Naive thymus-derived CD4-positive, alpha-beta T cell (primary cell): ENCODE measurements around the gene FGF1. TPM values are rescaled to one million over a fixed set of nuclear protein-coding genes. Genes with fewer than 3 reads are reported as not detected.
A peak's percentile ranks its signal among the peaks of the same experiment; 100 is the strongest.

ENCODE experiments used
- ATAC-seq: fragments of 150-1000 bp; cut with Tn5 transposase; 2 replicates; pipeline ENCODE4 v1.10.0; 2021; ENCODE audit warnings: mild to moderate bottlenecking, moderate library complexity
- CTCF ChIA-PET: fragments of 350-600 bp; sonication (Branson Sonifier 250); formaldehyde crosslinking; loops from one replicate; lab custom pipeline; 2021; ENCODE audit warnings: antibody characterized with exemption; lab: Charles Lee
- POLR2A ChIA-PET: fragments of 350-600 bp; sonication (Branson Sonifier 250); formaldehyde crosslinking; loops from one replicate; lab custom pipeline; 2021; ENCODE audit warnings: antibody characterized with exemption, inconsistent platforms; lab: Charles Lee
- DNase-seq, 9 donors: peaks; one replicate each; pipeline versions ENCODE4 v3.0.0 to v3.0.0-alpha.2; 2020 to 2022; ENCODE audit warnings: mixed read lengths in 1 of 9
- H3K27ac ChIP-seq: one replicate; pipeline ENCODE4 v1.7.0; 2013; ENCODE audit warnings: mild to moderate bottlenecking, low read depth, low read length, moderate library complexity
- H3K27me3 ChIP-seq, 2 donors: one replicate each; pipeline ENCODE4 v1.7.0; 2013; ENCODE audit warnings: low read length in 2 of 2, mild to moderate bottlenecking in 2 of 2, moderate library complexity in 2 of 2; ENCODE audit not compliant: control insufficient read depth in 2 of 2, insufficient read depth in 2 of 2
- H3K36me3 ChIP-seq, 3 experiments: 1 replicate in 2 of 3; 2 replicates in 1 of 3; pipeline ENCODE4 v1.7.0; 2013; ENCODE audit warnings: low read length in 3 of 3, mild to moderate bottlenecking in 3 of 3, moderate library complexity in 1 of 3; ENCODE audit not compliant: insufficient read depth in 3 of 3, control insufficient read depth in 2 of 3
- H3K4me1 ChIP-seq, 2 donors: one replicate each; pipeline ENCODE4 v1.7.0; 2013; ENCODE audit warnings: low read length in 2 of 2, mild to moderate bottlenecking in 2 of 2, moderate library complexity in 1 of 2; ENCODE audit not compliant: control insufficient read depth in 2 of 2, insufficient read depth in 2 of 2
- H3K4me3 ChIP-seq: 2 replicates; pipeline ENCODE4 v1.7.0; 2013; ENCODE audit warnings: mild to moderate bottlenecking, low read length
- H3K9me3 ChIP-seq, 3 experiments: 1 replicate in 2 of 3; 2 replicates in 1 of 3; pipeline ENCODE4 v1.7.0; 2013; ENCODE audit warnings: low read length in 3 of 3; ENCODE audit not compliant: control insufficient read depth in 2 of 3
- H3K27ac Mint-ChIP-seq, 9 donors: one replicate each; pipeline ENCODE4 v1.8.0; 2020 to 2022; ENCODE audit warnings: mixed read lengths in 9 of 9, mild to moderate bottlenecking in 8 of 9, moderate library complexity in 5 of 9, inconsistent platforms in 2 of 9
- H3K27me3 Mint-ChIP-seq, 5 donors: one replicate each; pipeline ENCODE4 v1.8.0; 2021 to 2022; ENCODE audit warnings: mixed read lengths in 5 of 5, mild to moderate bottlenecking in 1 of 5
- H3K36me3 Mint-ChIP-seq, 5 donors: one replicate each; pipeline ENCODE4 v1.8.0; 2020 to 2022; ENCODE audit warnings: mixed read lengths in 5 of 5, mild to moderate bottlenecking in 3 of 5, inconsistent platforms in 1 of 5
- H3K4me1 Mint-ChIP-seq, 7 donors: one replicate each; pipeline ENCODE4 v1.8.0; 2020 to 2022; ENCODE audit warnings: mixed read lengths in 7 of 7, mild to moderate bottlenecking in 3 of 7, inconsistent platforms in 1 of 7
- H3K4me3 Mint-ChIP-seq, 10 donors: one replicate each; pipeline ENCODE4 v1.8.0; 2020 to 2022; ENCODE audit warnings: mild to moderate bottlenecking in 10 of 10, mixed read lengths in 10 of 10, moderate library complexity in 6 of 10, inconsistent platforms in 2 of 10
- H3K9me3 Mint-ChIP-seq, 11 donors: one replicate each; pipeline ENCODE4 v1.8.0; 2020 to 2022; ENCODE audit warnings: mixed read lengths in 11 of 11, mild to moderate bottlenecking in 4 of 11, inconsistent platforms in 1 of 11, moderate library complexity in 1 of 11
- intact Hi-C, 2 donors: fragments of 100-400 bp; cut with micrococcal nuclease; formaldehyde crosslinking; loops; one replicate each; pipeline ENCODE4 v1.15.1; 2023
- polyA plus RNA-seq, 2 donors: library from polyadenylated mRNA; unstranded; fragments of 300-500 nt; fragmentation: Illumina TruSeq; gene quantifications; one replicate each; pipeline ENCODE4 v1.2.3, GENCODE V29; 2021
- total RNA-seq, 6 experiments: library from RNA in 5 of 6; stranded (reverse) in 5 of 6; gene quantifications; 1 replicate in 5 of 6; 2 replicates in 1 of 6; pipeline ENCODE4 v1.2.3 and lab custom pipeline; 2021 to 2026

FGF1 gene
- total and polyA plus RNA-seq, 7 experiments from 2014 or later, result not detected

DNA sequence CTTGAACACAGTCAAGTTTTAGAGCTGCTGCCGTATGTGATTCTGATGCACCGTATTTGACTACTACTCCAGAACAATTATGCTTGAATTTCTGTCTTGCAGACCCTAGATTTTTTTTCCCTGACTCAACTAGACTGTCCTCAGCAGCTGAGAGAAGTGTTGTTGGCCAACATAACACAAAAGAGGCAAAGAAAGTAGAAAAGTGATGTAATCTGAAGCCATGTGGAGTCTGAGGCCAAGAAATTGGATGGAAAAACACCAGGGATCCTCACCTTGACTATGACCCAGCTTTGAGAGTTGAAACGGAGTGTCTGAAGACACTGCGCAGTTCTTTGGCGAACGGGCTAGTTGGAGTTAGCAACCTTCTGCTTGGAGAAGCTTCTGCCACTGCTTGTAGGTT is 36.3 kb upstream of the FGF1 start:
- no peaks in the 10 kb centered on the region for H3K27me3 ChIP-seq
- H3K4me1 ChIP-seq, result peaks cover 0 to 3% of the 10 kb centered on the region in 2 donors
- no peaks in the 10 kb centered on the region for H3K9me3 Mint-ChIP-seq
- H3K27me3 Mint-ChIP-seq, result peaks cover 0 to 8% (median 3%) of the 10 kb centered on the region in 5 donors
- no peak for ATAC-seq
- H3K9me3 ChIP-seq, result no peaks in the 10 kb centered on the region
- H3K36me3 Mint-ChIP-seq, result no peaks in the 10 kb centered on the region
- intact Hi-C loops, result no loop called here
- no peak overlapping the region for H3K4me3 Mint-ChIP-seq
- DNase-seq, result no peak
- CTCF ChIA-PET, result interaction anchor here (1.1 to 2.8 kb wide), 2 partner anchors 9 to 165 kb away, joined by 3 to 19 read pairs; no protein-coding TSS in a partner anchor
- POLR2A ChIA-PET, result no interaction called here
- peaks cover 0 to 6% (median 0%) of the 10 kb centered on the region in 7 donors for H3K4me1 Mint-ChIP-seq
- H3K4me3 ChIP-seq, result no peak overlapping the region
- no peaks in the 10 kb centered on the region for H3K36me3 ChIP-seq
- no peak overlapping the region for H3K27ac Mint-ChIP-seq
- H3K27ac ChIP-seq, result no peak overlapping the region

DNA sequence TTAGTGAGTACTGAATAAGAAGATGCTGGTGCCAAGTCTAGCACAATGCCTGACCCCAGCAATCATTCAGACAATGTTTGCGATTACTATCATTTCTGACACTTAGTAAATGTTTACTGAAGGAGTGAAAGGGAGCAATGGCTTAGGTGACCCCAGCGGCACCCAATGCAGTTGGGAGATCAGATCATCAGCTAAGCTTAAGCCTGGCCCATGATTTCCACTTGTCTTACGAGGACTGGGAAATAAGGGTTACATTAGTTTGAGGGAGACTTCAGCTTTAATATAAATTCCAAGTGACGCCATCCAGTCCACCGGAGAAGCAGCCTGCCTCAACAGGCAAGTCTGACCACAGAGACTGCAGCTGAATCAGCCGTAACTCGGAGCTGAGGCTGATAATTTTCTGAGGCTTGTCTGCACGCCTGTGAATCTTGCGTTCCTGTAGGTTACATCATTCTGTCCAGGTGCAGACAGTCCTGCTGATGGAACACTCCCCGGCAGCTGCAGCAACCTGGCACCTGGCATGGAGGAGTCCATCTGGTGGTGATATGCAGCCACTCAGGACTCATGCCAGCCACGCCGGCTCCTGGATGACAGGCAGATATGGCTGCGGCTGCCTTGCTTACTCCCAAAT is 34.9 kb upstream of the FGF1 start:
- H3K27ac Mint-ChIP-seq, result no peak overlapping the region
- intact Hi-C loops, result no loop called here
- H3K27me3 ChIP-seq, result no peaks in the 10 kb centered on the region
- no peak overlapping the region for H3K4me3 ChIP-seq
- H3K36me3 Mint-ChIP-seq, result no peaks in the 10 kb centered on the region
- DNase-seq (no peak), ATAC-seq (no peak)
- H3K27ac ChIP-seq, result no peak overlapping the region
- ChIA-PET CTCF (interaction anchor here (0.7 kb wide), 1 partner anchor 161 kb away, joined by 3 read pairs; no protein-coding TSS in a partner anchor), POLR2A (no interaction called here)
- H3K4me1 ChIP-seq, result peaks cover 0 to 4% of the 10 kb centered on the region in 2 donors
- no peaks in the 10 kb centered on the region for H3K36me3 ChIP-seq
- H3K27me3 Mint-ChIP-seq, result peaks cover 0 to 13% (median 5%) of the 10 kb centered on the region in 5 donors
- H3K4me1 Mint-ChIP-seq, result peaks cover 0 to 6% (median 0%) of the 10 kb centered on the region in 7 donors
- H3K9me3 ChIP-seq, result no peaks in the 10 kb centered on the region
- no peaks in the 10 kb centered on the region for H3K9me3 Mint-ChIP-seq
- H3K4me3 Mint-ChIP-seq, result no peak overlapping the region

DNA sequence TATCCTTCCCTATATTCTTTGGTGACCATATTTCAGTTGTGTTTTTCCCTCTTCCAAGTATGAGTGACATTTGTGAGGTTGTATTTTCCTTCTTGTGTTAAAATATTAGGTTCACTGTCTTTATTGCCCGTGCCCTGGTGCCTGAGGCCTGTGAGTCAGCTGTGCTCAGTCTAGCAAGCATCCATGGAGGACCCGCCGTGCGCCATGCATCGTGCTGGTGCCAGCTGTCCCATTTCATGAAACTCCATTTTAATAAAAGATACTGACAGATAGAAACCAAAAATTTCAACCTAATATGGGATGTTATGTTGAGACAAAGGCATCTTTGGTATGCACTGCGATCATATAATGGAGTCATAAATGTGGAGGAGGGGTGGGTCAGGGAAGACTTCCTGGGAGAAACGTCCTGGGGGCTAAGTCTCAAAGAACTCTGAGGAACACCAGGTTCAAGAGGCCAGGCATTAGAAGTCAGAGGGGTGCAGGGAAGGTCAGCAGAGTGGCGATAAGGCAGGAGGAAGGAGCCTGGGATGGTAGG is 34.0 kb upstream of the FGF1 start:
- ATAC-seq (no peak), DNase-seq (no peak)
- Histone ChIP-seq H3K9me3 (no peaks in the 10 kb centered on the region), H3K36me3 (no peaks in the 10 kb centered on the region), H3K27ac (no peak overlapping the region), H3K4me3 (no peak overlapping the region), H3K27me3 (no peaks in the 10 kb centered on the region), H3K4me1 (peaks cover 0 to 4% of the 10 kb centered on the region in 2 donors)
- ChIA-PET CTCF (no interaction called here), POLR2A (no interaction called here)
- peaks cover 0 to 2% (median 0%) of the 10 kb centered on the region in 7 donors for H3K4me1 Mint-ChIP-seq
- no peak overlapping the region for H3K27ac Mint-ChIP-seq
- H3K9me3 Mint-ChIP-seq, result no peaks in the 10 kb centered on the region
- H3K27me3 Mint-ChIP-seq, result peaks cover 0 to 13% (median 7%) of the 10 kb centered on the region in 5 donors
- H3K36me3 Mint-ChIP-seq, result no peaks in the 10 kb centered on the region
- intact Hi-C loops, result no loop called here
- no peak overlapping the region for H3K4me3 Mint-ChIP-seq

DNA sequence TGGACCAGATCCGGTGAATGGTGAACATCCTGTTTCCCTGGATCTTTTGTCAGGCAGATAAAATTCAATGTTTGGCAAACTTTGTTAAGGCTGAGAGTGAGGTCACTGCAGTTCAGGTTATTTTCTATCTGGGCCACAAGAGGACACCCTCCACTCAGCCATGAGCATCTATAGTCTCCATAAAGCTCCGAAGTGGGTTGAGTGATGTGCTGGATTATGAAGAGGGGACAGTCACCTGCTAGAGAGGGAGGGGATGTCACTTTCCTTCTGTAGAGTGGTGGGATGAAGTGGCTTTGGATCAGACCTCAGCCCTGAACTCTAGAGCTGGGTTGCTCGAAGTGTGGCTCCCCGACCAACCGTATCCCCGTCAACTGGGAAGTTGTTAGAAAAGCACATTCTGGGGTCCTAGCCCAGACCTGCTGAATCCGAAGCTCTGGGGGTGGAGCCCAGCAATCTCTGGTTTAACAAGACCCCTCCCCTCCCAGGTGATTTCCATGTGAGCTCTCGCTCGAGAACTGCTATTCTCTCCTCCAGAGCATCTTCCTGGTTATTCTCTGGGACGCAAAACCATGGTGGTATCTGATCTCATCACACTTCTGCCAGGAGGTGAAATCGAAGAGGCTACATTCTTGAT is 31.8 kb upstream of the FGF1 start:
- no peaks in the 10 kb centered on the region for H3K9me3 ChIP-seq
- no peaks in the 10 kb centered on the region for H3K36me3 ChIP-seq
- Mint-ChIP-seq H3K36me3 (no peaks in the 10 kb centered on the region), H3K4me1 (peaks cover 0 to 12% (median 8%) of the 10 kb centered on the region in 7 donors), H3K27ac (no peak overlapping the region), H3K4me3 (no peak overlapping the region), H3K9me3 (no peaks in the 10 kb centered on the region), H3K27me3 (peaks cover 0 to 15% (median 7%) of the 10 kb centered on the region in 5 donors)
- DNase-seq (peak in 1 of 9 donors; percentile 19), ATAC-seq (peak; percentile 33)
- ChIA-PET POLR2A (interaction anchor here (1.4 kb wide), 1 partner anchor 53 kb away, joined by 3 read pairs; no protein-coding TSS in a partner anchor), CTCF (interaction anchor here (0.6 to 1.5 kb wide), 6 partner anchors 133 to 171 kb away, joined by 3 to 8 read pairs (median 4); no protein-coding TSS in a partner anchor)
- intact Hi-C loops, result loop anchor here (1.0 kb wide), 4 partner anchors 53 to 171 kb away; partner anchors contain the start of gene ARHGAP26 (in 1 of the 2)
- no peaks in the 10 kb centered on the region for H3K27me3 ChIP-seq
- no peak overlapping the region for H3K27ac ChIP-seq
- H3K4me3 ChIP-seq, result no peak overlapping the region
- H3K4me1 ChIP-seq, result peaks cover 0 to 7% of the 10 kb centered on the region in 2 donors

DNA sequence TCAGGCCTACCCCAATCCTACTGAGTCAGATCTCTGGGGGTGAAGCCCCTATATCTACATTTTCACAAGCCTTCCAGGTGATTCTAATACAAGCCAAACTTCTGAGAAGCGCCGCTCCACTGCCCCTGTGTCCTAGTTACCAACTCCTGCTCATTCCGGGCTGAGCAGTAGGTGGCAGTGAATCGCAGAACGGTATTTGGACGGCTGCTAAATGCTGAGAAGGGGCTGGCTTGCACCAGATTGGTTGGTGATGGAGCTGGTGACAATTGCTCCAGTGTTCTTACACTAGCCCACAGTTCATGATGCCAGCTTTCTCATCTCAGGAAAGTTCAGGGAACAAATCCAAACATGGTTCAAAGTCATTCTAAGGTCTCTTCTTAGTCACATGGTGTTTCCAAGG is 31.1 kb upstream of the FGF1 start:
- intact Hi-C loops, result loop anchor here (1.0 kb wide), 4 partner anchors 53 to 171 kb away; partner anchors contain the start of gene ARHGAP26 (in 1 of the 2)
- no peak overlapping the region for H3K4me3 Mint-ChIP-seq
- ChIA-PET CTCF (interaction anchor here (0.6 to 1.5 kb wide), 8 partner anchors 30 to 174 kb away, joined by 3 to 8 read pairs (median 4); no protein-coding TSS in a partner anchor), POLR2A (interaction anchor here (1.4 kb wide), 1 partner anchor 54 kb away, joined by 3 read pairs; no protein-coding TSS in a partner anchor)
- no peak overlapping the region for H3K27ac Mint-ChIP-seq
- Histone ChIP-seq H3K36me3 (no peaks in the 10 kb centered on the region), H3K9me3 (no peaks in the 10 kb centered on the region), H3K27me3 (no peaks in the 10 kb centered on the region), H3K4me1 (peaks cover 0 to 7% of the 10 kb centered on the region in 2 donors), H3K4me3 (no peak overlapping the region), H3K27ac (no peak overlapping the region)
- ATAC-seq (peak; percentile 46), DNase-seq (peak in 2 of 9 donors; percentile 14 to 24)
- peaks cover 0 to 16% (median 9%) of the 10 kb centered on the region in 7 donors for H3K4me1 Mint-ChIP-seq
- no peaks in the 10 kb centered on the region for H3K36me3 Mint-ChIP-seq
- H3K9me3 Mint-ChIP-seq, result no peaks in the 10 kb centered on the region
- peaks cover 0 to 15% (median 7%) of the 10 kb centered on the region in 5 donors for H3K27me3 Mint-ChIP-seq

DNA sequence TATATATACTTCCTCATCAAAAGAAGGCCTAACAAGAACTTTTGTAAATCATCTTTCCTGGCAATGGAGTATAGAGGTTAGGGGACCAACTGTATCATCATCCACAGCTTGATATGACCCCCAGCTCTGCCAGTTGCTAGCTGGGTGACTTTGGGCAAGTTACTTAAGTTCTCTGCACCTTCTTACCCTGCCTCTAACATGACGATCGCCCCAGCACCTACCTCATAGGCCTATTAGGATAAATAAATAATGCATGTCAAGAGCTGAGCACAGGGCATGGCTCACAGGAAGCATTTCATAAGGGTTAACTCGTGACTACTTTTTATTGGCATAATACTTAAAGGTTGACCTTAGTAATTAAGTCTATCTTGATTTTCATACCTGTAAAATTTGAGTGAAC is 29.4 kb upstream of the FGF1 start:
- peaks cover 0 to 15% (median 7%) of the 10 kb centered on the region in 5 donors for H3K27me3 Mint-ChIP-seq
- ChIA-PET CTCF (interaction anchor here (0.6 to 2.5 kb wide), 5 partner anchors 10 to 316 kb away, joined by 3 to 6 read pairs (median 4); no protein-coding TSS in a partner anchor), POLR2A (no interaction called here)
- H3K4me3 Mint-ChIP-seq, result no peak overlapping the region
- no peaks in the 10 kb centered on the region for H3K27me3 ChIP-seq
- H3K4me3 ChIP-seq, result no peak overlapping the region
- peaks cover 0 to 4% (median 0%) of the 10 kb centered on the region in 11 donors for H3K9me3 Mint-ChIP-seq
- H3K36me3 ChIP-seq, result no peaks in the 10 kb centered on the region
- peaks cover 0 to 16% (median 10%) of the 10 kb centered on the region in 7 donors for H3K4me1 Mint-ChIP-seq
- DNase-seq (no peak), ATAC-seq (no peak)
- intact Hi-C loops, result no loop called here
- H3K4me1 ChIP-seq, result peaks cover 0 to 7% of the 10 kb centered on the region in 2 donors
- H3K36me3 Mint-ChIP-seq, result no peaks in the 10 kb centered on the region
- H3K27ac Mint-ChIP-seq, result no peak overlapping the region
- no peak overlapping the region for H3K27ac ChIP-seq
- H3K9me3 ChIP-seq, result no peaks in the 10 kb centered on the region
